Kidney (tissue), 14 donors: ENCODE measurements around the gene KIF2A. TPM values are rescaled to one million over a fixed set of nuclear protein-coding genes. Genes with fewer than 3 reads are reported as not detected.

Experiments
- DNase-seq, 5 donors: peaks; one replicate each; pipeline ENCODE4 v3.0.0-alpha.2; 2013 to 2020
- FAIRE-seq: peaks from 2 replicates; lab custom pipeline; 2012; peaks lifted over from hg19 to GRCh38; lab: Jason Lieb, UNC
- H3K27ac ChIP-seq, 2 donors: one replicate each; pipeline ENCODE4 v1.7.0; 2013; ENCODE audit warnings: low read depth in 2 of 2, low read length in 2 of 2, inconsistent platforms in 1 of 2
- H3K27me3 ChIP-seq: one replicate; pipeline ENCODE4 v1.7.1; 2013; ENCODE audit warnings: low read length, inconsistent platforms; ENCODE audit not compliant: control insufficient read depth, insufficient read depth
- H3K36me3 ChIP-seq, 3 donors: one replicate each; pipeline versions ENCODE4 v1.7.0 to v1.7.1; 2013; ENCODE audit warnings: low read length in 3 of 3, control low read depth in 1 of 3, inconsistent platforms in 1 of 3; ENCODE audit not compliant: insufficient read depth in 3 of 3, control insufficient read depth in 2 of 3
- H3K4me1 ChIP-seq, 3 donors: one replicate each; pipeline versions ENCODE4 v1.7.0 to v1.7.1; 2013; ENCODE audit warnings: low read length in 3 of 3, inconsistent platforms in 1 of 3, low read depth in 1 of 3; ENCODE audit not compliant: control insufficient read depth in 2 of 3, insufficient read depth in 2 of 3
- H3K4me3 ChIP-seq, 3 donors: one replicate each; pipeline versions ENCODE4 v1.7.0 to v1.8.1; 2013; ENCODE audit warnings: low read length in 3 of 3, control low read depth in 1 of 3, inconsistent platforms in 1 of 3
- H3K9ac ChIP-seq, 3 donors: one replicate each; pipeline versions ENCODE4 v1.7.0 to v1.7.1; 2013; ENCODE audit warnings: low read length in 3 of 3, control low read depth in 1 of 3, inconsistent platforms in 1 of 3
- H3K9me3 ChIP-seq, 3 donors: one replicate each; pipeline versions ENCODE4 v1.7.0 to v1.7.1; 2013; ENCODE audit warnings: low read length in 3 of 3, control low read depth in 1 of 3, inconsistent platforms in 1 of 3; ENCODE audit not compliant: control insufficient read depth in 2 of 3, insufficient read depth in 1 of 3
- intact Hi-C: fragments of 100-400 bp; cut with DNase I; formaldehyde crosslinking; loops from one replicate; pipeline ENCODE4 v1.11.1; 2022
- polyA plus RNA-seq: library from polyadenylated mRNA; stranded (reverse); fragments of 350-450 nt; fragmentation: Illumina TruSeq; extraction: RNeasy Lipid Tissue Mini Kit (QIAGEN cat#74804); gene quantifications from one replicate; pipeline ENCODE4 v1.2.3, GENCODE V29; 2014; ENCODE audit warnings: low read depth, low replicate concordance; ENCODE audit not compliant: insufficient read depth
- total RNA-seq: library from RNA; stranded (reverse); fragmentation: NEBNext Ultra II Directional; extraction: Animal tissue kit (Norgen Biotek cat#: 25700); gene quantifications from one replicate; pipeline ENCODE4 v1.2.1, GENCODE V29; 2021
- TF ChIP-seq, protein P1 (sequence below): IDR thresholded peaks from 3 replicates; pipeline ENCODE4 v1.5.1; 2012; ENCODE audit warnings: mild to moderate bottlenecking, moderate library complexity, borderline replicate concordance; ENCODE audit not compliant: insufficient read depth; ENCODE audit errors: extremely low read depth
- donor health status: control.
- donor health status: control.
- donor health status: control.
- donor health status: control.
- donor health status: control.
- donor health status: DM: yes; HTN: yes; CAD: no.
- donor health status: Normal renal cell carcinoma (clear cell type).

KIF2A gene
- total and polyA plus RNA-seq, 2 donors from 2014 or later, result 4.6 to 32.4 TPM

DNA sequence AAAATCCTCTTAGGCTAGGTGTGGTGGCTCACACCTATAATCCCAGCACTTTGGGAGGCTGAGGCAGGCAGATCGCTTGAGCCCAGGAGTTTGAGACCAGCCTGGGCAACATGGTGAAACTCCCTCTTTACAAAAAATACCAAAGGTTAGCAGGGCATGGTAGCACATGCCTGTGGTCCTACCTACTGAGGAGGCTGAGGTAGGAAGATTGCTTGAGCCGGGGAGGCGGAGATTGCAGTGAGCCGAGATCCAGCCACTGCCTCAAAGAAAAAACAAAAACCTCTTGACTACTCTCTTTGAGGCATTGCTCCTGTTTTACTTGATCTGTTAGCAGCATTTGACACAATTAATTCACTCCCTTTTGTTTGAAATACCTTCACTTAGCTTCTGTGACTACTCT, 20.7 kb downstream of the KIF2A start:
- Histone ChIP-seq H3K27ac (no peak overlapping the region), H3K4me1 (no peaks in the 10 kb centered on the region), H3K9ac (no peak overlapping the region), H3K36me3 (no peaks in the 10 kb centered on the region), H3K27me3 (no peaks in the 10 kb centered on the region), H3K4me3 (no peak overlapping the region), H3K9me3 (no peaks in the 10 kb centered on the region)
- DNase-seq, result no peak
- intact Hi-C loops, result no loop called here
- FAIRE-seq, result no peak
- TF ChIP-seq, protein P1, sequence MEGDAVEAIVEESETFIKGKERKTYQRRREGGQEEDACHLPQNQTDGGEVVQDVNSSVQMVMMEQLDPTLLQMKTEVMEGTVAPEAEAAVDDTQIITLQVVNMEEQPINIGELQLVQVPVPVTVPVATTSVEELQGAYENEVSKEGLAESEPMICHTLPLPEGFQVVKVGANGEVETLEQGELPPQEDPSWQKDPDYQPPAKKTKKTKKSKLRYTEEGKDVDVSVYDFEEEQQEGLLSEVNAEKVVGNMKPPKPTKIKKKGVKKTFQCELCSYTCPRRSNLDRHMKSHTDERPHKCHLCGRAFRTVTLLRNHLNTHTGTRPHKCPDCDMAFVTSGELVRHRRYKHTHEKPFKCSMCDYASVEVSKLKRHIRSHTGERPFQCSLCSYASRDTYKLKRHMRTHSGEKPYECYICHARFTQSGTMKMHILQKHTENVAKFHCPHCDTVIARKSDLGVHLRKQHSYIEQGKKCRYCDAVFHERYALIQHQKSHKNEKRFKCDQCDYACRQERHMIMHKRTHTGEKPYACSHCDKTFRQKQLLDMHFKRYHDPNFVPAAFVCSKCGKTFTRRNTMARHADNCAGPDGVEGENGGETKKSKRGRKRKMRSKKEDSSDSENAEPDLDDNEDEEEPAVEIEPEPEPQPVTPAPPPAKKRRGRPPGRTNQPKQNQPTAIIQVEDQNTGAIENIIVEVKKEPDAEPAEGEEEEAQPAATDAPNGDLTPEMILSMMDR, result no peak

DNA sequence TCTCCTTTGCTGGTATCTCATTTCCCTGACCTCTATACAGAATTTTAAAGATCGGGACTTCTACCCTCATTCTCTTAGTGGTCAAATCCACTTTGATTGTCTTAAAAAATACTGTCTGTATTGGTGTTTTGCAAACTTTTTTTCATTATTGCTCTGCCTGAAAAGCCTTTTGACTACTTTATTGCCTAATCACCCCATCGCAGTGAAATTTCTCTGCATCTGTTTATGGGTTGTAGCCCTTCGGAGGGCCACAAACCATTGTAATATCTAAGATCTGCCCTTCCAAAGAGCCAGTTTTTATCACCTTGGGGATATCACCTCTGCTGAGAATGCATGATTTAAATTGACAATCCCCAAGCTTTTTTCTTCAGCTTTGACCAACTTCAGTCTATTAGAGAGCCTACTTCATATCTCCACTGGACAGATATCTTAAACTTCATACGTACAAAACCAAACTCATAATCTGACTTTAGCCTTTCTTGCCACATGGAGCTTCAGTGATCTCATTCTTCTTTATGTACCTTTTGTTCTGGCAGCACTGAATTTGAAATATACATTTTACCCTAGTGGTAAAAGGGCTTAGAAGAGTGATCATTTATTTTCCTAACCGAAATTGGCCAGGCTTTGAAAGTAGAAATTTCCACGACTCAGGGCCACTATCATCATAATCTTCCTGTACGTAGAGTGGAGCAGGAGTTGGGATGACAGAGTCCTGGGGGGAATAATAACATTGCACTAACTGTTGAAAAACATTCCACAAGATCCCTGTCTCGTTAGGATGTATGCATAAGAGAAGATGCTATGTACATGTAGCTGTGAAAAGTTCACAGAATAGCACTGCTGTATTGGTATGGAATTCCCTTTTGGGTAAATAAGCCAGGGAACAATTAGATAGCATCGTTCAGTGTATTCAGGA, 21.4 kb downstream of the KIF2A start:
- H3K9me3 ChIP-seq, result no peaks in the 10 kb centered on the region
- FAIRE-seq, result no peak
- no peaks in the 10 kb centered on the region for H3K27me3 ChIP-seq
- no peak overlapping the region for H3K9ac ChIP-seq
- intact Hi-C loops, result no loop called here
- no peak overlapping the region for H3K27ac ChIP-seq
- TF ChIP-seq, protein P1, result no peak
- H3K36me3 ChIP-seq, result no peaks in the 10 kb centered on the region
- H3K4me3 ChIP-seq, result no peak overlapping the region
- DNase-seq, result no peak
- no peaks in the 10 kb centered on the region for H3K4me1 ChIP-seq

DNA sequence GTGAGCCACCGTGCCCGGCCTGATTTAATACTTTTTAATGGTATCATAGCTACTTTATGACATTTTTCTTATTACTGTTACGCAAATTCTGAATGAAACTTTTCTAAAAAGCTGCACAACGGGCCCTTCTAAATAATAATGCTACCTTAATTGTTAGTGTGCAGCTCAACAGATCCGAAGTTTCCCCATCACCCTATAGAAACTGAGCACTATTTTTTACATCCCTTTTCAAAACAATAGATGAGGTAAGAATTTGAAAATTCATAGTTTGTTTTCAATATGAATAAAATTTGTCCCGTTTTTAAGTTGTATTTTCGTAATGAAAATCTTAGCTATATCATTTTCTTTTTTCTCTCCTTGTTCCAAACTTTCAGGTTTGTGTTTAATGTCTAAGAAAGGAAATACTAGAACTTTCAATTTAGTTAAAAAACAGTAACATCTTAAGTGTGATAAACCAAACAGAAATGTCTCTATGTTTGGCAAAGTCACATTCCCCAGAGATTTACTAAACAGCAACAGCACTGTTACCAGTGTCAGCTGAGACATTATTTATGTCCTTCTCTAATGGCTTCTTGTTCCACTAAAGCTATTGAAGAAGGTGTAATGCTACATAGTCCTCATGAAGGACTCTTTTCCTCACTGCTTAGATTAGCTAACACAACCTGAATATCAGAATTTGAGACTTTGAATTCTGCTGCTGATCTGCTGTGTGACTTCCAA, 22.9 kb downstream of the KIF2A start:
- TF ChIP-seq, protein P1, result no peak
- Histone ChIP-seq H3K27me3 (no peaks in the 10 kb centered on the region), H3K4me3 (no peak overlapping the region), H3K27ac (no peak overlapping the region), H3K9me3 (no peaks in the 10 kb centered on the region), H3K9ac (no peak overlapping the region), H3K36me3 (no peaks in the 10 kb centered on the region), H3K4me1 (no peaks in the 10 kb centered on the region)
- DNase-seq (peak in 2 of 5 donors; percentile 29 to 44), FAIRE-seq (no peak)
- intact Hi-C loops, result no loop called here
